K562 (cell line): ENCODE results near the gene TBC1D10A. TPM values are rescaled to one million over a fixed set of nuclear protein-coding genes. Genes with fewer than 3 reads are reported as not detected.

Experiments used
- ATAC-seq: fragments of 200-7000 bp; cut with Tn5 transposase; 3 replicates; pipeline ENCODE4 v1.9.1; 2020; ENCODE audit warnings: moderate library complexity
- BruUV-seq: library from RNA; stranded (reverse); fragments of 400-500 nt; replicated peaks from 2 replicates; lab custom pipeline; 2021; lab: Mats Ljungman, UMichigan
- CTCF ChIA-PET: fragments of 300-600 bp; formaldehyde crosslinking; extraction: SDS; loops from one replicate; lab custom pipeline; 2021; ENCODE audit warnings: low intra/inter-chr PET ratio; lab: Yijun Ruan, JAX
- POLR2A ChIA-PET: fragments of 300-600, 350-650 bp; sonication (Branson Sonifier 250); formaldehyde crosslinking; extraction: SDS; loops from one replicate; lab custom pipeline; 2021; ENCODE audit warnings: antibody characterized with exemption, inconsistent platforms; lab: Yijun Ruan, JAX
- DNase-seq, 4 experiments: peaks; one replicate each; pipeline versions ENCODE4 v3.0.0 to v3.0.0-alpha.2; 2011 to 2018; ENCODE audit warnings: low spot score in 3 of 4, mixed read lengths in 3 of 4; ENCODE audit errors: extremely low read depth in 1 of 4
- FAIRE-seq: peaks from 2 replicates; lab custom pipeline; 2011; peaks lifted over from hg19 to GRCh38; lab: Jason Lieb, UNC
- H2AFZ ChIP-seq: 2 replicates; pipeline ENCODE4 v1.6.0; 2011; ENCODE audit warnings: low read depth, low read length, control low read depth, inconsistent platforms
- H3K27ac ChIP-seq: fragments of 200-600 bp; 3 replicates; pipeline ENCODE4 v1.8.0; 2011; ENCODE audit warnings: low read depth, mild to moderate bottlenecking, control low read depth, inconsistent platforms, low read length, moderate library complexity, mixed read lengths; ENCODE audit errors: extremely low read depth
- H3K27me3 ChIP-seq, 2 experiments: fragments of 300-600 bp in 1 of 2; 2 replicates in 1 of 2; 3 replicates in 1 of 2; pipeline versions ENCODE4 v1.6.0 to v1.8.0; 2011; ENCODE audit warnings: inconsistent platforms in 2 of 2, low read length in 2 of 2, mild to moderate bottlenecking in 1 of 2, mixed read lengths in 1 of 2, moderate library complexity in 1 of 2; ENCODE audit not compliant: control insufficient read depth in 2 of 2, insufficient read depth in 2 of 2
- H3K36me3 ChIP-seq: fragments of 300-600 bp; 3 replicates; pipeline ENCODE4 v1.8.0; 2011; ENCODE audit warnings: mild to moderate bottlenecking, low read length, inconsistent platforms; ENCODE audit not compliant: control insufficient read depth, insufficient read depth
- H3K4me1 ChIP-seq, 2 experiments: fragments of 200-600 bp in 1 of 2; replicated peaks in 1 of 2; 2 replicates in 1 of 2; 3 replicates in 1 of 2; pipeline versions ENCODE4 v1.5.1 to v1.8.0; 2011; ENCODE audit warnings: inconsistent platforms in 2 of 2, low read length in 2 of 2, mild to moderate bottlenecking in 1 of 2, mixed read lengths in 1 of 2, moderate library complexity in 1 of 2; ENCODE audit not compliant: control insufficient read depth in 2 of 2, insufficient read depth in 2 of 2
- H3K4me2 ChIP-seq: 2 replicates; pipeline ENCODE4 v1.6.1; 2011; ENCODE audit warnings: low read length, control low read depth, inconsistent platforms, mixed read lengths; ENCODE audit not compliant: insufficient read depth
- H3K4me3 ChIP-seq: fragments of 200-600 bp; sonication (generic), shearing (Covaris generic); 2 replicates; pipeline ENCODE4 v1.5.1; 2016; ENCODE audit warnings: control low read depth, inconsistent platforms
- H3K79me2 ChIP-seq: fragments of 200-600 bp; 3 replicates; pipeline ENCODE4 v1.8.0; 2011; ENCODE audit warnings: low read length, inconsistent platforms; ENCODE audit not compliant: control insufficient read depth, insufficient read depth
- H3K9ac ChIP-seq, 2 experiments: 2 replicates each; pipeline versions ENCODE4 v1.6.0 to v1.6.1; 2011; ENCODE audit warnings: low read depth in 2 of 2, low read length in 2 of 2, control low read depth in 1 of 2, inconsistent platforms in 1 of 2, mild to moderate bottlenecking in 1 of 2, mixed read lengths in 1 of 2; ENCODE audit not compliant: insufficient read depth in 1 of 2
- H3K9me1 ChIP-seq: one replicate; pipeline ENCODE4 v1.6.0; 2011; ENCODE audit warnings: inconsistent platforms, mild to moderate bottlenecking, low read length, moderate library complexity; ENCODE audit not compliant: control insufficient read depth, insufficient read depth
- H3K9me3 ChIP-seq: replicated peaks from 2 replicates; pipeline ENCODE4 v1.5.1; 2011; ENCODE audit warnings: low read depth, low read length, inconsistent platforms; ENCODE audit not compliant: control insufficient read depth, insufficient read depth
- H4K20me1 ChIP-seq: replicated peaks from 2 replicates; pipeline ENCODE4 v1.6.1; 2011; ENCODE audit warnings: low read length, inconsistent platforms, mixed read lengths; ENCODE audit not compliant: control insufficient read depth, insufficient read depth
- MEIS2 ChIP-seq: fragments of 450-650 bp; IDR thresholded peaks from 2 replicates; pipeline ENCODE4 v1.6.1; 2014; ENCODE audit warnings: mild to moderate bottlenecking; ENCODE audit not compliant: partially characterized antibody
- PBX2 ChIP-seq, 2 experiments: IDR thresholded peaks in 1 of 2; conservative IDR thresholded peaks in 1 of 2; 2 replicates each; pipeline ENCODE4 v1.6.1; 2016; ENCODE audit warnings: low read depth in 2 of 2, mild to moderate bottlenecking in 1 of 2, missing compliant biosample characterization in 1 of 2, missing genetic modification characterization in 1 of 2, moderate library complexity in 1 of 2
- PHB2 ChIP-seq: fragments of 450-650 bp; IDR thresholded peaks from 2 replicates; pipeline ENCODE4 v1.6.1; 2017; ENCODE audit warnings: low read depth
- PHTF2 ChIP-seq: fragments of 250-450 bp; sonication (Bioruptor Pico); IDR thresholded peaks from 2 replicates; pipeline ENCODE4 v1.5.0; 2021; ENCODE audit warnings: mild to moderate bottlenecking
- RCOR1 ChIP-seq, 2 experiments: IDR thresholded peaks; 2 replicates each; pipeline ENCODE4 v1.6.1; 2012; ENCODE audit warnings: low read depth in 2 of 2, low read length in 2 of 2, borderline replicate concordance in 1 of 2, improper control_type of control experiment in 1 of 2
- SNAPC5 ChIP-seq: fragments of 250-450 bp; sonication (Bioruptor Pico); IDR thresholded peaks from 2 replicates; pipeline ENCODE4 v1.8.0; 2021; ENCODE audit warnings: moderate library complexity, mild to moderate bottlenecking, inconsistent platforms
- YBX1 ChIP-seq: fragments of 450-650 bp; IDR thresholded peaks from 2 replicates; pipeline ENCODE4 v1.7.1; 2016; ENCODE audit warnings: mild to moderate bottlenecking
- ZNF780A ChIP-seq: fragments of 250-450 bp; sonication (Bioruptor Pico); IDR thresholded peaks from 2 replicates; pipeline ENCODE4 v1.5.0; 2021; ENCODE audit warnings: mild to moderate bottlenecking
- WGBS: fragments of 100-300 bp; shearing (Covaris generic); methylation state at CpG from one replicate; pipeline ENCODE4 v1.1.6; 2016; ENCODE audit warnings: low coverage, mixed read lengths; ENCODE audit not compliant: insufficient coverage; ENCODE audit errors: missing lambda C conversion rate; 5-methylcytosine and 5-hydroxymethylcytosine counted together
- in situ Hi-C: fragments of 300-500 bp; cut with MboI; formaldehyde crosslinking; loops from 4 replicates; pipeline ENCODE4 v1.15.0; 2018; ENCODE audit warnings: inconsistent platforms, mixed read lengths
- intact Hi-C: fragments of 100-400 bp; cut with micrococcal nuclease; formaldehyde crosslinking; loops from 2 replicates; pipeline ENCODE4 v1.14.2; 2022
- polyA plus RNA-seq, 8 experiments: library from polyadenylated mRNA; depleted of rRNA in 4 of 8; stranded (reverse) in 5 of 8; unstranded in 3 of 8; fragments of >200 nt; fragmentation: Nextera tagmentation in 2 of 8; fragmentation: Illumina TruSeq in 1 of 8; extraction: Ambion mirVana in 2 of 8; extraction: Trizol in 1 of 8; gene quantifications; 2 replicates each; pipeline versions ENCODE4 v1.2.1 to v1.2.3, GENCODE V29; 2011 to 2014; ENCODE audit warnings: inconsistent platforms in 1 of 8, missing spikeins in 1 of 8
- total RNA-seq, 7 experiments: library from RNA; depleted of rRNA in 6 of 7; stranded (reverse); fragments of >200 nt in 6 of 7; fragmentation: Illumina TruSeq in 2 of 7; extraction: Trizol in 2 of 7; gene quantifications; 2 replicates each; pipeline versions ENCODE4 v1.2.1 to v1.2.3, GENCODE V29; 2011 to 2021; ENCODE audit warnings: low replicate concordance in 1 of 7
- TF ChIP-seq, protein P1 (sequence below): fragments of 250-450 bp; sonication (Bioruptor Pico); IDR thresholded peaks from 2 replicates; pipeline ENCODE4 v1.8.0; 2022; ENCODE audit warnings: moderate library complexity, mild to moderate bottlenecking, inconsistent platforms

The TBC1D10A gene
- total and polyA plus RNA-seq, 9 of the 15 experiments (the other 6 are each of a cell fraction or from before 2014, with no cell fraction given) = 0.13 to 10.4 (median 4.6) TPM

GRCh38 chr22:30320021-30320556, 6.7 kb downstream of the TBC1D10A start:
- ATAC-seq (no peak), FAIRE-seq (no peak), DNase-seq (no peak)
- WGBS = 90% methylated on average over 2 of the region's 3 CpGs
- intact Hi-C loops = no loop called here
- Histone ChIP-seq H4K20me1 (0 out of 2 replicates have a peak, but pooled peaks cover 4% of the 10 kb centered on the region), H3K27ac (no peak overlapping the region), H3K9me3 (no peaks in the 10 kb centered on the region), H3K4me1 (peaks cover 8 to 10% of the 10 kb centered on the region in 2 experiments; a peak in 4 of 5 replicates), H3K9me1 (no peaks in the 10 kb centered on the region), H2AFZ (no peak overlapping the region), H3K4me3 (no peak overlapping the region), H3K36me3 (peaks cover 3% of the 10 kb centered on the region; the same call in 2 of the 3 replicates), H3K9ac (no peak overlapping the region), H3K79me2 (peaks cover under 1% of the 10 kb centered on the region; the same call in 1 of the 3 replicates), H3K27me3 (no peaks in the 10 kb centered on the region), H3K4me2 (no peak overlapping the region)
- in situ Hi-C loops = no loop called here
- BruUV-seq = no TSS peak
- TF ChIP-seq PHB2 = no peak
- no peak for TF ChIP-seq SNAPC5 (CRISPR knock-in tag)
- ChIA-PET POLR2A (interaction anchor here (1.0 to 1.3 kb wide), 3 partner anchors 8 to 15 kb away, joined by 4 to 6 read pairs (median 5); no protein-coding TSS in a partner anchor), CTCF (no interaction called here)

DNA sequence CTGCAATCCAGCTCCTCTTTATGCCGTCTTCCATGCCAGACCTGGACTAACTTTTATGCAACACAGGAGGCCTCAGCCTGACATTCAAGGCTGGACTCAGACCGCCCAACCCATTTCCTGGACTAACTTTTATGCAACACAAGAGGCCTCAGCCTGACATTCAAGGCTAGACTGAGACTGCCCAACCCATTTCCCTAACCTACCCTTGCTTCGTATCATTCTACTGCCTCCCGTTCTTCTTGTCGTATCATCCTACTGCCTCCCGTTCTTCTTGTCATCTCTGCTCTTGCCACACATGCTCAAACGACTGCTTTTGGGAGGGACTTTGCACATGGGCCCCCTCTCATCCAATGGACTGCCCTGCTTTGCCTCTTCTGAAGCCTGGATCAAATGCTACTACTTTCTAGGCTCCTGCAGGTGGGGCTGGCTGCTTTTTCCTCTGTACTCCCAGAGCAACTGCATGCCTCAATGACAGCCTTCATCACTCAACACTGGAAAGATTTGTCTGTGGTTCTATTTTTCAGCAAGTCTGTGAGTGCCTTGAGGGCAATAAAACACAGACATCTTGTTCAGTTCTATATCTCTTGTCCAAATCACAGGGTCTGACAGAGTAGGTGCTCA, 7.8 kb downstream of the TBC1D10A start:
- no TSS peak for BruUV-seq
- Histone ChIP-seq H3K27me3 (no peaks in the 10 kb centered on the region), H3K9me1 (no peaks in the 10 kb centered on the region), H3K36me3 (peaks cover 3% of the 10 kb centered on the region; the same call in 2 of the 3 replicates), H3K9me3 (no peaks in the 10 kb centered on the region), H3K79me2 (no peaks in the 10 kb centered on the region; the same call in 2 of the 3 replicates), H3K4me1 (peaks cover 9 to 10% of the 10 kb centered on the region in 2 experiments; a peak in 3 of 5 replicates), H3K4me2 (no peak overlapping the region), H3K9ac (no peak overlapping the region), H2AFZ (no peak overlapping the region), H4K20me1 (0 out of 2 replicates have a peak, but pooled peaks cover 4% of the 10 kb centered on the region), H3K4me3 (no peak overlapping the region), H3K27ac (no peak overlapping the region)
- in situ Hi-C loops = no loop called here
- WGBS = 62% methylated on average over 7 of the region's 7 CpGs
- intact Hi-C loops = no loop called here
- DNase-seq = no peak
- POLR2A ChIA-PET = interaction anchor here (1.0 to 1.2 kb wide), 4 partner anchors 9 to 16 kb away, joined by 3 to 5 read pairs (median 4); no protein-coding TSS in a partner anchor
- no peak for FAIRE-seq
- ATAC-seq = peak; percentile 58
- CTCF ChIA-PET = no interaction called here
- TF ChIP-seq RCOR1 (IDR thresholded peaks at IDR 0.05; ENCODE audit: borderline replicate concordance in 1 of 2, low read depth in 2 of 2, low read length in 2 of 2) (no peak), PBX2 (CRISPR knock-in tag; IDR thresholded peaks at IDR 0.05; ENCODE audit: low read depth) (no peak), PBX2 (tag; conservative IDR thresholded peaks at IDR 0.05; ENCODE audit: low read depth) (peak; percentile 30; the same call in 1 of the 2 replicates), YBX1 (no peak), MEIS2 (peak; percentile 56), ZNF780A (CRISPR knock-in tag) (no peak), PHTF2 (CRISPR knock-in tag) (no peak)
- TF ChIP-seq, protein P1, sequence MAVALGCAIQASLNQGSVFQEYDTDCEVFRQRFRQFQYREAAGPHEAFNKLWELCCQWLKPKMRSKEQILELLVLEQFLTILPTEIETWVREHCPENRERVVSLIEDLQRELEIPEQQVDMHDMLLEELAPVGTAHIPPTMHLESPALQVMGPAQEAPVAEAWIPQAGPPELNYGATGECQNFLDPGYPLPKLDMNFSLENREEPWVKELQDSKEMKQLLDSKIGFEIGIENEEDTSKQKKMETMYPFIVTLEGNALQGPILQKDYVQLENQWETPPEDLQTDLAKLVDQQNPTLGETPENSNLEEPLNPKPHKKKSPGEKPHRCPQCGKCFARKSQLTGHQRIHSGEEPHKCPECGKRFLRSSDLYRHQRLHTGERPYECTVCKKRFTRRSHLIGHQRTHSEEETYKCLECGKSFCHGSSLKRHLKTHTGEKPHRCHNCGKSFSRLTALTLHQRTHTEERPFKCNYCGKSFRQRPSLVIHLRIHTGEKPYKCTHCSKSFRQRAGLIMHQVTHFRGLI = no peak
